GM12873 (cell line): ENCODE measurements around the gene NUP93.
A peak's percentile ranks its signal among the peaks of the same experiment; 100 is the strongest.

ENCODE experiments used
- TF ChIP-seq, protein P1 (sequence below): IDR thresholded peaks from 2 replicates; pipeline ENCODE4 v1.5.1; 2012; ENCODE audit warnings: low read depth, mild to moderate bottlenecking, moderate library complexity, low read length, control low read depth; ENCODE audit not compliant: insufficient read depth; ENCODE audit errors: missing control alignments

The NUP93 gene

DNA sequence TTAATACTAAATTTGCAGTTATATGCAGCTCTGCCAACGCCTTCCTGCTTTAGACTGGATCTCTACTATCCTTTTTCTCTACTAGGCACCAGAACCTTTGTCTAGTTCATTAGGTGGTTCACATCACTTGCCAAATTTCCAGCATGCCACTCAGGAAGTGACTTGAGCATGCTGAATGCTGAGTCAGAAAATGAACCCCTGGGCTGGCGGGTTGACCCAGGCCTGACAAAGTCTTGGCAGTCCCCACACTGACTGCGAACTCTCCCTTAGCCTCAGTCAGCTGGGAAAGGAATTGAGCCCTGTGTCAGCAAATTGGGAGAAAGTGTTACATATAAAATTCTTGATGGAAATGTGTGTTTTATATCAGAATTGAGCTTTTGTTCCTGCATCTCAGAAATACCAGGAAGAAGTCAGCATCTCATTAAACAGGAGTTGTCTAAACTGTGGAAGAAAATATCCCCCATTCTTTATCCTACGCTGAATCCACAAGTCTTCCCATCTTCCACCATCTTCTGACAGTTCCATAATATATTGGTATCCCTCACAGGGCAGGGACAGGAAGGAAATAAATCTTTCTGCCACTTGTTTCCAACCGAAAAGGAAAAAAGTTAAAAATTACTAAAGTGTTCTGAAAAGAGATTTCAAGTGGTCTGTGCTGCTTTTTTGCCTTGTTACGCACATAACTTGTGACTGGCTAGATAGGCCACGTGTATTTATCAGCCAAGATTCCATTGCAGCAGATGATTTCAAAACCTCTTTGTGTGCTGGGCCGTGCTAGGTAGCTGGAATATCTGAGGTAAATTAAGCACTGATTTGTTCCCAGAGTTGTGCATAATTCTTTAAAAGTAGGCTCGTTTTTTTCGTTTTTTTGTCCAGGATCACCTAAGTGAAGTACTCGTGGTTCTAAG is 118.4 kb downstream of the NUP93 start:
- TF ChIP-seq, protein P1, sequence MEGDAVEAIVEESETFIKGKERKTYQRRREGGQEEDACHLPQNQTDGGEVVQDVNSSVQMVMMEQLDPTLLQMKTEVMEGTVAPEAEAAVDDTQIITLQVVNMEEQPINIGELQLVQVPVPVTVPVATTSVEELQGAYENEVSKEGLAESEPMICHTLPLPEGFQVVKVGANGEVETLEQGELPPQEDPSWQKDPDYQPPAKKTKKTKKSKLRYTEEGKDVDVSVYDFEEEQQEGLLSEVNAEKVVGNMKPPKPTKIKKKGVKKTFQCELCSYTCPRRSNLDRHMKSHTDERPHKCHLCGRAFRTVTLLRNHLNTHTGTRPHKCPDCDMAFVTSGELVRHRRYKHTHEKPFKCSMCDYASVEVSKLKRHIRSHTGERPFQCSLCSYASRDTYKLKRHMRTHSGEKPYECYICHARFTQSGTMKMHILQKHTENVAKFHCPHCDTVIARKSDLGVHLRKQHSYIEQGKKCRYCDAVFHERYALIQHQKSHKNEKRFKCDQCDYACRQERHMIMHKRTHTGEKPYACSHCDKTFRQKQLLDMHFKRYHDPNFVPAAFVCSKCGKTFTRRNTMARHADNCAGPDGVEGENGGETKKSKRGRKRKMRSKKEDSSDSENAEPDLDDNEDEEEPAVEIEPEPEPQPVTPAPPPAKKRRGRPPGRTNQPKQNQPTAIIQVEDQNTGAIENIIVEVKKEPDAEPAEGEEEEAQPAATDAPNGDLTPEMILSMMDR: no peak

DNA sequence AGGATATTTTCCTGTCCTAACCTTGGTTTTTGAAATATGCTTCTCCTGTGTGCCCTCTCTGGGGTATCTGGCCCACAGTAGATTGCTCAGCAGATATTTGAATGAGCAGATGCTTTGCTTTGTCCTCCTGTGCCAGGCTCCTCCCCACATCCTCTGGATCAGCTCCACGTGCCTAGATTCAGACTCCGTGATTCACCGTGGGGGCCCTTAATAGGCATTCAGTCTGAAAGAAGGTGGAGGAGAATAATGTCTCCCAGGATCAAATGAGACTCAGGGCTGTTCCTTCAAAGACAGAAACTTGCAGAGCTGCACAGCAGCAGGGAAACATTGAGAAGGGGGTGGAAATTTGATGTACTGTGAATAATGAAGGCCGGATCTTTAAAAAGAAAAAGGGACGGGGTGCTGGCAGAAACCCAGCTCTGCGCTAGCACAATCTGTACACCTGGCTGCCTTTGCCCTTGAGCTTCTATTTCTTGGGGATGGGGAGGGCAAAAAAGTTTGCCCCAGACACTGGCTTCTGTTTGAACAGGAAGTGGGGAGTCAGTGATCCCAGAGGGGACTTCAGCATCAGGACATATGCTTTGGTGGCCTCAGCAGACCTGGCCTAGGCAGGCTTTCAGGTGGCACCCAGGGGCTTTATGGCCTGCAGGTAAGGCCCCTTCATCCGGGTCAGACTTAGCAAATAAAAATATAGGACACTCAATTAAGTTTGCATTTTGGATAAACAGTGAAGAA is 119.2 kb downstream of the NUP93 start:
- TF ChIP-seq, protein P1: no peak

DNA sequence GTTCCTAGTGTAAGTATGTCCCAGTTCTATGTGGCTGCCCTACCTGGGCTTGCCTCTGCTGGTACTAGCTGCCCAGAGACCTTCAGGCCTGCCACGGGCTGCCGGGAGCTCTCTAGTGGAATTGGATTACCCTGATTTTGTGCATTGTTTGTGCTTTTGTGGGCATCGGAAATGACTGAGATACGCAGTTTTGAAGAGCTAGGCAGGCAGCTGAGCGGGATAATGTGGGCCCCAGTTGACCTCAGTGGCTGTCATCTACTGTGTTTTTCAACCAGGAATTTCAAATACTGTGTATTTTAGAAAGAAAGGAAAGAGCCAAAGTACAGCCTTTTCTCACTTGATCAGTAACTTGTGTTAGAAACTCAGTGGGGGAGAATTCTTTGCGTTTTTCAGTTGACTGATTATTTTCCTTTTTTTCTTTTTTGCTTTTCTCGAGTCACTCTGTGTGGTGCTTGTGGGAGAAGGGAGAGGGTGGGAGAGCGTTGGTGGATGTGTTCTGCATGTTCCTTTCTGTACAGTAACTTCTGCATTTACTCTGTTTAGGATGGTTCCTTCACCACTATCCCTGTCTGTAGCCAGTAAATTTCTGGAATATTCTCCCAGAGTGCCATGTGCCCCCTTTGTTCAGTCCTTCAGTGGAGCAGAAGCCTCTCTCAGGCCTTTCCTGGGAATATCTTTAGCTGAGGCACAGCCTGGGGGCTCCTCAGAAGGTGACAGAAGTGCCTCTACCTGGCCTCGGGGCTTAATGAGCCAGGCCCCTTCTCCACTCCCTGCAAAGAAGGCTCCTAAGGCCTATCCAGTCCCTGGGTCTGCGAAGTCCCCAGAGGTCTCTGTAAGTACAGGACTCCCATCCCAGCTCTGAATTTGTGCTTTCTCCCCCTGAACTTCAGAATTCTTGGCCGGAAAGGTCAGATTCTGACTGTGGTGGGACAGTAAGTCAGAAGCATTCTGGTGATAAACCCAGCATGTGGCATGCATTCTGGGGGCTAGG is 120.1 kb downstream of the NUP93 start:
- TF ChIP-seq, protein P1: no peak

DNA sequence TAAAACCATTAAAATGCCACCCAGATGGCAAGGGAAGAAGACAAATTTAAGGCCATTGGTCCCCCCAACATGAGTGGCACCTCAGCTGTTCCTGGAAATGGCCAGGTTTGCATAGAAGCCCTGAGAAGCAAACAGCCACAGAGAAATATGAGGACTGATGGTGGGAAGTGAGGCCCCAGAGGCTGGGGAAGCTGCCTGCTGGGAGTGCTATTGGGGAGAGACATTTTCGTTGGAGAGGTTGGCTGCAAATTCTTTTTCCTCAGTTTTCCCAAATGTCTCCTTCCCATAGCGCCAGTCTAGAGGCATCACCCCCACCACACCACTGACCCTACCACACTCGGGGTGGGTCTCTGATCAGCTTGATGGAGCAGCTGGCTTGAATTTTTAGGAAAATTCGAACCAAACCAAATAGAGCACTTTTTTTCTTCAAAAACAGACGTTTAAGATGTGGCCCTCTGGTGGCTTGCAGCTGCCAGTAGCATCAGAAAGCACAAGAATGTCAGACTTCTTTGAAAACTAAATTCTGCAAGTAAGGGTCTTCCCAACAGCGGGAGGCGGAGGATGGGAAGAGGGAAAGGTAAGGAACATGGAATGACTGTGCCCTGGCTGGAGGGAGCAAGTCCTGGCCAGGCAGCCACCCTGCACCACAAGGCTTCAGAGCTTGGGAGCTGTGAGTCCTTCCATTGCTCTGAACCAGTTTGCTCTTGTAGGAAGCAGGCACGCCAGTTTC is 121.9 kb downstream of the NUP93 start:
- TF ChIP-seq, protein P1: peak; percentile 59

DNA sequence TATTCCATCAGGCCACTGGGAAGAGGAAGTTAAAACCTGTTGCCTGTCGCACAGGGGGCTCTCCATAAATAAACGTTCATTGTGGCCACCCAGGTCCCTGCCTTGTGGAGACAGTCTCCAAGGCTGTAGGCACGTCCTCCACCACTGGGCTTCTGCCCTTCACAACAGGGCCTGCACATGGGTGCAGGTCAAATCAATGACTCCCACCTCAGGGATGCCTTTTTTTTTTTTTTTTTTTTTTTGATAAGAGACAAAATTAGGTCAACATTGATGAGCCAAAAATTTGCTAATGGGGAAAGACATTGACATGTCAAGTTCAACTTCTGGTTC is 122.4 kb downstream of the NUP93 start:
- TF ChIP-seq, protein P1: no peak

DNA sequence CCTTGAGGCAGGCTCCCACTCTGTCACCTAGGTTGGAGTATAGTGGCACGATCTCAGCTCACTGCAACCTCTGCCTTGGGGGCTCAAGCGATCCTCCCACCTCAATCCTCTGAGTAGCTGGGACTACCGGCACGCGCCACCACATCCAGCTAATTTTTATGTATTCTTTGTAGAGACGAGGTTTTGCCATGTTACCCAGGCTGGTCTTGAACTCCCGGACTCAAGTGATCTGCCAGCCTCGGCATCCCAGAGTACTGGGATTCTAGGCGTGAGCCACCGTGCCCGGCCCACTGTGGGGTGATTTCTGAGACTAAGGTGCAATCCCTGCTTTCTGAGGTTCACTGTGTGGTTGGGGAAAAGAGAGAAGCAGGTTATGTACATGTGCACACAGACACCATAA is 123.0 kb downstream of the NUP93 start:
- TF ChIP-seq, protein P1: no peak
